ENCODE data around the gene MMP26.
"Not testable (repeated sequence)": the region's sequence is repeated elsewhere in the genome, so short reads cannot be mapped to it uniquely, and the experiment has no call there.

MMP26 gene

GRCh38 chr11:4704054-4704789 is at the start of gene MMP26:
MMP26 (plus strand) TSS chr11:4704784.
- no peak for DNase-seq

- DNase-seq, result no peak
Observed at GRCh38 chr11:4658629-4659445, 45.7 kb upstream of the MMP26 start.

GRCh38 chr11:4662876-4663275 is 41.7 kb upstream of the MMP26 start:
- no peak for DNase-seq

- no peak for DNase-seq
Observed at GRCh38 chr11:4664183-4664582, 40.4 kb upstream of the MMP26 start.

- DNase-seq, result no peak
Observed at GRCh38 chr11:4664786-4665185, 39.8 kb upstream of the MMP26 start.

GRCh38 chr11:4665424-4665823 is 39.2 kb upstream of the MMP26 start:
- no peak for DNase-seq

GRCh38 chr11:4671741-4672140 is 32.8 kb upstream of the MMP26 start:
- DNase-seq, result no peak

GRCh38 chr11:4672470-4672869 is 32.1 kb upstream of the MMP26 start:
- DNase-seq, result peak; percentile 29

- DNase-seq, result no peak
Observed at GRCh38 chr11:4673781-4674180, 30.8 kb upstream of the MMP26 start.

GRCh38 chr11:4677948-4678347 is 26.6 kb upstream of the MMP26 start:
- no peak for DNase-seq

GRCh38 chr11:4680341-4680740 is 24.2 kb upstream of the MMP26 start:
- DNase-seq, result no peak

GRCh38 chr11:4682623-4683419 is 21.8 kb upstream of the MMP26 start:
- DNase-seq, result peak; percentile 52

- DNase-seq, result no peak
Observed at GRCh38 chr11:4684631-4685285, 19.8 kb upstream of the MMP26 start.

GRCh38 chr11:4695442-4695841 is 9.1 kb upstream of the MMP26 start:
- no peak for DNase-seq

- peak; percentile 17 for DNase-seq
Observed at GRCh38 chr11:4697585-4697984, 7.0 kb upstream of the MMP26 start, which contains the start of gene OR51E2. OR51E2 (minus strand) TSS chr11:4697853; CDS start chr11:4682711, 15,142 bp downstream.

GRCh38 chr11:4699697-4700435 is 4.7 kb upstream of the MMP26 start:
- DNase-seq, result no peak

- DNase-seq, result no peak
Observed at GRCh38 chr11:4700436-4700820, 4.2 kb upstream of the MMP26 start.

GRCh38 chr11:4704790-4705334 is 278 bp downstream of the MMP26 start:
- no peak for DNase-seq

- no peak for DNase-seq
Observed at GRCh38 chr11:4713241-4713640, 8.7 kb downstream of the MMP26 start.

- no peak for DNase-seq
Observed at GRCh38 chr11:4714300-4714699, 9.7 kb downstream of the MMP26 start.

GRCh38 chr11:4722616-4723534 is 18.3 kb downstream of the MMP26 start:
- not testable (repeated sequence) for DNase-seq
